DMS79 treated with DMSO at 0.1 percent for 48 hours (cell line): ENCODE data around the gene CADPS2.

Source experiments
- DNase-seq: peaks from one replicate; lab custom pipeline; 2025; lab: John Stamatoyannopoulos, UW

Gene CADPS2

GRCh38 chr7:122310119-122311021 is 575.9 kb downstream of the CADPS2 start:
- DNase-seq = no peak

GRCh38 chr7:122309421-122309820 is 576.8 kb downstream of the CADPS2 start:
- no peak for DNase-seq

- DNase-seq = no peak
Measured at GRCh38 chr7:122307228-122307621, 579.0 kb downstream of the CADPS2 start.

- DNase-seq = no peak
Measured at GRCh38 chr7:122306320-122307227, 579.7 kb downstream of the CADPS2 start.

DNA sequence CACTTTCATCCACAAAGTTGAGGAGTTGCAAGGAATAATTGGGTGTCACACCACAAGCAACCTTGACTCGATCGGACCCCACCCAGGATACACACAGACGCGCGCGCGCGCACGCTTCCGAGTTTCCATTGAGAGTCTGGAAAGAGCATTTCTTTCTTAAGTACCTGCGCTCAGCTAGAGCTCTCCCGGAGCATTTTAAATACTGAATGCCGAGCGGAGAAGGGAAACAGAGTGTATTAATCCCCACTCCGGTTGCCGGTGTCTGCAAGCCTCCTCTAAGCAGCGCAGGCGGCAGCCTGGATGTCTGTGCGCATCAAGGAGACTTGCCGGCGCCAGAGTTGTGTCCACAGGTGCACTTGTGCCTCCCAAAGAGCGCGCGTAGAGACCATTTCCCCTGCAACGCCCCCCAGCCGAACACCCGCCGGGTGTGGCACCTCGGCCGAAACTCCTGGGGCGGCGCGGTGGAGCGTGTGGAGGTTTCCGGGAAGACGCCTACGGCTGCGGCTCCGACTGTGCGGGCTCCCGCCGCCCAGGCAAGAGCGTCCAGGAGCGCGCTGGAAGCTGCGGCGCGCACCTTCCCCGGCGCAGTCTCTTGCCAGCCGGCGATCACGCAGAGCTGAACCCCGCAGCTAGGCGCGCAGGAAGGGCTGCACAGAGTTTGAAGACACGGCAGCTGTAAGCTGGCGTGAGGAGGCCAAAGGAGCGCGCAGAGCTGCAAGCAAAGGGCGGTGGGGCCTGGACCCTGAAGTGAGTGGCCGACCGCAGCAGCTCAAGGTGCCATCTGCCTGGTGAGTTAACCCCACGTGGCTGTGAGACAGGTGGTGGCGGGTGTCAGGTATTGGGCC is 580.6 kb downstream of the CADPS2 start:
- no peak for DNase-seq

- DNase-seq = no peak
Measured at GRCh38 chr7:122304996-122305421, 581.3 kb downstream of the CADPS2 start.

DNA sequence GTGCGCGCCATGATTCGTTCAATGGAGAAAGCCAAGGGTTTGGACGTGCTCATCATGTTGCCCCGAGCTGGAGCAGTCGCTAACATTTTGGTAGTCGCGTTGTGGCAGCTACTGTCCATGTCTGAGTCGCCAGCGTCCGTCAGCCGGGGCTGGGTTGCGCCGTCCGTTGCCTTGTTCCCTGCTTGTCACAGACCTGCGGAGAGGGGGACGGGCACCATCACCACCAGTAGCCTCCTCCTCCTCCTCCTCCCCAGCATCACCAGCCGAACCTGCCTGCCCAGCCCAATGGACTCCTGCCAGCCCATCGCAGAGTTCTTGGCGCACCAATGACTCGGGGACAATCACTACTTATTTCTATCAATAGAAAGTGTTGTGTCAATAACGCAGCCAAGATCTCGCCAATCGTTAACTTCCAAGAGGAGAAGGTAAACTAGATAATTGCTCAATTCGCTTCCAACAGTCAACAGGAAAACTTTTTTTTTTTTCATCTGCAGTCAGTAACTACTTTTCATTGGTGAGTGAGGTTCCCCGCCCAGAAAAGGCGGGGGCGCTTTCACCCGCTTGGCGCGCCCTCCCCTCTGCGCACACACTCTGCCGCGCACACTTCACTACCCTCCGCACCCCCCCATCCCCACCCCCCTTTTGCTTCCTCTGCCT is 581.8 kb downstream of the CADPS2 start, which contains the start of gene FEZF1:
FEZF1 (minus strand) TSS at position 432 of the 657 bp plus-strand sequence; CDS start at position 119, 313 bp downstream.
- no peak for DNase-seq

- no peak for DNase-seq
Measured at GRCh38 chr7:122303531-122304318, 582.5 kb downstream of the CADPS2 start.

DNA sequence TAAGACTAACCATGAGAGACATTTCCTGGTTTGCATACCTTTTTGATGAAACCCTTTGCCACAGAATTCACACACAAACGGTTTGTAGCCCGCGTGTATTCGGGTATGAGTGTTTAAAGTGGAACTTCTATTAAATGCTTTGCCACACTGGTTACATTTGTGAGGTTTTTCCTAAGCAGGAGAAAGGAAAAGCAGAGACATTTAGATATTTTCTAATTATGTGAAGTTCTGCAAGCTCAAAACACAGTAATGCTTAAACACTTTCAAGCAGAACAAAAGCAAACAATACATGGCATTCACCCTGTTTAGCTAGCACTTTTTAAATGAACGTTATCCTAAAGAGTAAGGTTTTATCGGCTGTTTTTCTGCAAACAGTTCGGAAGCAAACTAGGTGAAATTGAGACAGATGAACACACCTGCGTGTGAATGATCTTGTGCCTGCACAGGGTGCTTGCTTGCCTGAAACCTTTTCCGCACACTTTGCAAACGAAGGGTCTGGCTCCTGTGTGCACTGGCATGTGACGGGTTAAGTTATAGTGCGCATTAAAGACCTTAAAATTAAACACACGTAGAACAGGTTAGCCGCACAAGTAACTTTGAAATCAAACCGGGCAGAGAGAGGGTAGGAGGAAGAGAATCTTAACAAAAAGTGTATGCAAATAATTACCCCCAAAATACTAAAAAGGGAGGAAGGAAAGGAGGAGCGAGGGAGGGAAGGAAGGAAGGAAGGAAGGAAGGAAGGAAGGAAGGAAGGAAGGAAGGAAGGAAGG is 583.3 kb downstream of the CADPS2 start:
- DNase-seq = no peak

- no peak for DNase-seq
Measured at GRCh38 chr7:122301858-122302760, 584.2 kb downstream of the CADPS2 start.

- DNase-seq = no peak
Measured at GRCh38 chr7:122300956-122301833, 585.1 kb downstream of the CADPS2 start.

DNA sequence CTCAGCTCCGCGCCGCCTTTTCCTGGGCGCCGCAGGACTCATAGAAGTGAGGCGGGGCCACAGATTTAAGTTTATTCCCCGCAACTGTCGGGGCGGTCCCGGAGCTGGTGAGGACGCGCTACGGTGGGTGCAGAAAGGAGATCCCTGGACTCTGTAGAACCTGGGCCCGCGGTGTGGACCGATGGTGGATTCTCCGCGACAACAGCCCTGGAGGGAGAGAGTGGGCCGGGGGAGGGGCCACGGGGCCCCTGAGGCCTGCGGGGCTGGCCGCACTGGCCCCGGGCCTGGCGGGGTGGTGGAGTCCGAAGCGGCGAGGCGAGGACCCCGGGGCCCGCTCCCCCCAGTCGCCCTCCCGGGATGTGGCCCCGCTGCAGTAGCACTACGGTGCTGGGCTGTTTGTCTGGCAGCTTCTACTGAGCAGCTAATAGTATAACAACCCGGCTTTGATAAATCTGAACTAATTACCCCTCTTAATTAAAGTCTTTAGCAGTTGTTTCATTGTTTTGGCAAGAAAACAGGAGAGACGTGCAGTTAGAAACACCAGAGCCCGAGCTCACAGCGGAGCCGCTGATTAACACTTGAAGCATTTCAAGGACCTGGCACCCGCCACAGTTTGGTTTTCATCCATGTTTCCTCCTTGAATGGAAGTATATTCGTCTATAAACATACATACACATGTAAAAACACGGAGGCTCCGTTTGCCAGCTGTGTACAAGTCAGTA is 585.9 kb downstream of the CADPS2 start:
- DNase-seq = no peak

DNA sequence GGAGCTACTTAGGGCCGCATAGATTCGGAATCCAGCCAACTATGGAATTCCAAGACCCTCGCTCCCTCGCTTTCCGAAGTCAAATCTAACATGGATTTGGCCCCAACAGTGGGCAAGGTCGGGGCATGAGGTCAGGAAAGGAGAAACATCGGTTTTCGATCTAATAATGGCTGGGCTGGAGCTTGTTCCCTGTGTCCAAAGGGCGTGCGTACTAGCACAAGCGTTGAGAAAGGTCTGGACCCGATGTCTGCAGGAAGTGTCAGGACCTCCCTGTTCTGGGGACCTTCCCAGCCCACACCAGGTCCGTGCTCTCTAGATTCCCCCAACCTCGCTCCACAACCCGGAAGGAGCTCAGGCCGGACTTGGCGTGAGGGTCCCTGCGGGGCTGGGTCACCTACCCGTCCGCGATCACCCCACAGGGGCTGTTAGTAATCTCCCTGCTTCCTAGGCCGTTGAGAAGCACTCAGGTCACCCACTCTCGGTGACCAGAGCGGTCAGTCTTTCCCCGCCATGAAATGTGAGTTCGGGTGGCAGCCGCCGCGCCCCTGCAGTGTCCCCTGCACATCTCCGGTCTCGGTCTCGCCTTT is 586.5 kb downstream of the CADPS2 start:
- no peak for DNase-seq

GRCh38 chr7:122298618-122299017 is 587.6 kb downstream of the CADPS2 start:
- DNase-seq = no peak

DNA sequence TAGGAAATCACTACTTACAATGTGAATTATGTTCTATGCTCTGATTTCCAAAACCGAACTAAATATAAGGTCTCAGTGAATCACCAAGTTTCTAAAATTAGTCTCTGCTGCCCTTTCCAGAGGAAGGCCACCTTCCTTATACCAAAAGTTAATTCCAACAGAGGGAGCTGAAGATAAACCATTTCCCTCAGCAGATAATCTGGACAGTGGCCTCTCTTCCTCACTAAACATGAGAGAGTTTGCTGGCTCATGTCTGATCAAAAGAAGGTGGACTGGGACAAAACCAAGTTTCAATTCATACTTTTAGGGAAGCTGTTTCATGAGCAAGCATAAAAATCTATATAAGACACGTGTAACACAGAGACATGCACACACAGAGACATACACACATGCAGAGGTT is 588.1 kb downstream of the CADPS2 start:
- DNase-seq = no peak

- no peak for DNase-seq
Measured at GRCh38 chr7:122291189-122291588, 595.1 kb downstream of the CADPS2 start.
